ENCODE results near the gene OR14J1. TPM values are rescaled to one million over a fixed set of nuclear protein-coding genes. Genes with fewer than 3 reads are reported as not detected.
"Not testable (repeated sequence)": the region's sequence is repeated elsewhere in the genome, so short reads cannot be mapped to it uniquely, and the experiment has no call there.

The OR14J1 gene
- total RNA-seq, 1 donor from 2014 or later: 0.10 TPM

- Mint-ChIP-seq H3K4me1 (ENCODE audit: unreplicated experiment) (peaks cover 3% of the 10 kb centered on the region), H3K27me3 (ENCODE audit: unreplicated experiment) (peaks cover 2% of the 10 kb centered on the region), H3K4me3 (ENCODE audit: unreplicated experiment) (no peak overlapping the region), H3K36me3 (ENCODE audit: low read depth, unreplicated experiment) (no peaks in the 10 kb centered on the region), H3K27ac (ENCODE audit: unreplicated experiment) (no peak overlapping the region), H3K9me3 (ENCODE audit: unreplicated experiment) (no peaks in the 10 kb centered on the region)
- TF ChIP-seq CTCF (IDR thresholded peaks at IDR 0.05; ENCODE audit: unreplicated experiment): no peak
- DNase-seq (ENCODE audit: low spot score): no peak
Measured at GRCh38 chr6:29294499-29294914, 7.0 kb upstream of the OR14J1 start.

- DNase-seq (ENCODE audit: low spot score): no peak
- no peak for TF ChIP-seq CTCF (IDR thresholded peaks at IDR 0.05; ENCODE audit: unreplicated experiment)
- Mint-ChIP-seq H3K4me1 (ENCODE audit: unreplicated experiment) (peaks cover 3% of the 10 kb centered on the region), H3K36me3 (ENCODE audit: low read depth, unreplicated experiment) (no peaks in the 10 kb centered on the region), H3K9me3 (ENCODE audit: unreplicated experiment) (no peaks in the 10 kb centered on the region), H3K27me3 (ENCODE audit: unreplicated experiment) (peaks cover 2% of the 10 kb centered on the region), H3K27ac (ENCODE audit: unreplicated experiment) (no peak overlapping the region), H3K4me3 (ENCODE audit: unreplicated experiment) (no peak overlapping the region)
Measured at GRCh38 chr6:29295181-29295585, 6.3 kb upstream of the OR14J1 start.

- Mint-ChIP-seq H3K27ac (ENCODE audit: unreplicated experiment) (no peak overlapping the region), H3K4me1 (ENCODE audit: unreplicated experiment) (peaks cover 3% of the 10 kb centered on the region), H3K4me3 (ENCODE audit: unreplicated experiment) (no peak overlapping the region), H3K27me3 (ENCODE audit: unreplicated experiment) (peaks cover 2% of the 10 kb centered on the region), H3K36me3 (ENCODE audit: low read depth, unreplicated experiment) (no peaks in the 10 kb centered on the region), H3K9me3 (ENCODE audit: unreplicated experiment) (no peaks in the 10 kb centered on the region)
- TF ChIP-seq CTCF (IDR thresholded peaks at IDR 0.05; ENCODE audit: unreplicated experiment): no peak
- no peak for DNase-seq (ENCODE audit: low spot score)
Measured at GRCh38 chr6:29295623-29296022, 5.9 kb upstream of the OR14J1 start.

GRCh38 chr6:29319931-29320330 is 18.4 kb downstream of the OR14J1 start:
- H3K27ac Mint-ChIP-seq (ENCODE audit: unreplicated experiment): no peak overlapping the region
- no peaks in the 10 kb centered on the region for H3K4me1 Mint-ChIP-seq (ENCODE audit: unreplicated experiment)
- TF ChIP-seq CTCF (IDR thresholded peaks at IDR 0.05; ENCODE audit: unreplicated experiment): no peak
- no peaks in the 10 kb centered on the region for H3K9me3 Mint-ChIP-seq (ENCODE audit: unreplicated experiment)
- no peaks in the 10 kb centered on the region for H3K27me3 Mint-ChIP-seq (ENCODE audit: unreplicated experiment)
- no peaks in the 10 kb centered on the region for H3K36me3 Mint-ChIP-seq (ENCODE audit: low read depth, unreplicated experiment)
- no peak for DNase-seq (ENCODE audit: low spot score)
- no peak overlapping the region for H3K4me3 Mint-ChIP-seq (ENCODE audit: unreplicated experiment)

GRCh38 chr6:29323332-29323731 is 21.8 kb downstream of the OR14J1 start:
- H3K27me3 Mint-ChIP-seq (ENCODE audit: unreplicated experiment); H3K27ac Mint-ChIP-seq (ENCODE audit: unreplicated experiment); H3K4me3 Mint-ChIP-seq (ENCODE audit: unreplicated experiment); H3K36me3 Mint-ChIP-seq (ENCODE audit: low read depth, unreplicated experiment); H3K9me3 Mint-ChIP-seq (ENCODE audit: unreplicated experiment); DNase-seq (ENCODE audit: low spot score); H3K4me1 Mint-ChIP-seq (ENCODE audit: unreplicated experiment): not testable (repeated sequence)

- H3K4me3 Mint-ChIP-seq (ENCODE audit: unreplicated experiment): no peak overlapping the region
Measured at GRCh38 chr6:29325777-29326176, 24.3 kb downstream of the OR14J1 start.

More at GRCh38 chr6:29325777-29326176, 24.3 kb downstream of the OR14J1 start:
- H3K9me3 Mint-ChIP-seq (ENCODE audit: unreplicated experiment): no peaks in the 10 kb centered on the region
- no peak for TF ChIP-seq CTCF (IDR thresholded peaks at IDR 0.05; ENCODE audit: unreplicated experiment)
- H3K27ac Mint-ChIP-seq (ENCODE audit: unreplicated experiment): no peak overlapping the region
- DNase-seq (ENCODE audit: low spot score): no peak
- H3K27me3 Mint-ChIP-seq (ENCODE audit: unreplicated experiment): no peaks in the 10 kb centered on the region
- H3K4me1 Mint-ChIP-seq (ENCODE audit: unreplicated experiment): no peaks in the 10 kb centered on the region
- no peaks in the 10 kb centered on the region for H3K36me3 Mint-ChIP-seq (ENCODE audit: low read depth, unreplicated experiment)

Measured in endothelial cell (in vitro differentiated cells).